Activated T-helper 2 cell treated with anti-CD3 and anti-CD28 coated beads, Interferon-gamma antibody, Interleukin-2, Interleukin-4, amounts not matched to agents 10 μg/mL and 5 μg/mL and 100 μg/mL, durations not matched to agents 14 hours and 24 hours and 36 hours (primary cell): ENCODE results near the gene METAP1D. TPM values are rescaled to one million over a fixed set of nuclear protein-coding genes. Genes with fewer than 3 reads are reported as not detected.

Experiments
- DNase-seq: peaks from one replicate; pipeline ENCODE4 v3.0.0; 2021; ENCODE audit warnings: low spot score
- H3K27ac Mint-ChIP-seq: one replicate; pipeline ENCODE4 v1.8.0; 2021; ENCODE audit warnings: mixed read lengths
- H3K27me3 Mint-ChIP-seq: one replicate; pipeline ENCODE4 v1.8.0; 2021; ENCODE audit warnings: low read depth, mixed read lengths
- H3K36me3 Mint-ChIP-seq: one replicate; pipeline ENCODE4 v1.8.0; 2021; ENCODE audit warnings: low read depth, mixed read lengths
- H3K4me1 Mint-ChIP-seq: one replicate; pipeline ENCODE4 v1.8.0; 2021; ENCODE audit warnings: low read depth, mixed read lengths
- H3K4me3 Mint-ChIP-seq: one replicate; pipeline ENCODE4 v1.8.0; 2021; ENCODE audit warnings: low read depth, mild to moderate bottlenecking, moderate library complexity, mixed read lengths
- H3K9me3 Mint-ChIP-seq: one replicate; pipeline ENCODE4 v1.8.0; 2021; ENCODE audit warnings: mixed read lengths
- intact Hi-C: fragments of 100-400 bp; cut with micrococcal nuclease; formaldehyde crosslinking; loops from one replicate; pipeline ENCODE4 v1.15.1; 2023
- total RNA-seq: library from RNA; stranded (reverse); gene quantifications from 2 replicates; pipeline ENCODE4 v1.2.3, GENCODE V29; 2022

METAP1D gene
- total RNA-seq, 1 donor from 2014 or later = 7.9 TPM

GRCh38 chr2:172007372-172007771 is 7.6 kb downstream of the METAP1D start:
- peaks cover 19% of the 10 kb centered on the region for H3K4me1 Mint-ChIP-seq
- no peak overlapping the region for H3K4me3 Mint-ChIP-seq
- H3K9me3 Mint-ChIP-seq = no peaks in the 10 kb centered on the region
- intact Hi-C loops = loop anchor here (10.0 kb wide), 1 partner anchor 53 kb away; no protein-coding TSS in a partner anchor
- peaks cover 8% of the 10 kb centered on the region for H3K36me3 Mint-ChIP-seq
- no peak overlapping the region for H3K27ac Mint-ChIP-seq
- no peaks in the 10 kb centered on the region for H3K27me3 Mint-ChIP-seq
- no peak for DNase-seq

GRCh38 chr2:172009823-172010222 is 10.1 kb downstream of the METAP1D start:
- no peaks in the 10 kb centered on the region for H3K9me3 Mint-ChIP-seq
- H3K36me3 Mint-ChIP-seq = peaks cover 8% of the 10 kb centered on the region
- no peak for DNase-seq
- H3K4me3 Mint-ChIP-seq = no peak overlapping the region
- intact Hi-C loops = loop anchor here (10.0 kb wide), 1 partner anchor 55 kb away; no protein-coding TSS in a partner anchor
- H3K4me1 Mint-ChIP-seq = peaks cover 29% of the 10 kb centered on the region
- H3K27ac Mint-ChIP-seq = no peak overlapping the region
- no peaks in the 10 kb centered on the region for H3K27me3 Mint-ChIP-seq

GRCh38 chr2:172011812-172012575 is 12.2 kb downstream of the METAP1D start:
- H3K4me1 Mint-ChIP-seq = peaks cover 29% of the 10 kb centered on the region

GRCh38 chr2:172012677-172013391 is 13.1 kb downstream of the METAP1D start:
- Mint-ChIP-seq H3K27me3 (no peaks in the 10 kb centered on the region), H3K4me1 (peaks cover 29% of the 10 kb centered on the region), H3K4me3 (no peak overlapping the region), H3K27ac (no peak overlapping the region), H3K36me3 (peaks cover 11% of the 10 kb centered on the region), H3K9me3 (no peaks in the 10 kb centered on the region)
- DNase-seq = no peak
- intact Hi-C loops = no loop called here

More at GRCh38 chr2:172011812-172012575, 12.2 kb downstream of the METAP1D start:
- DNase-seq = no peak
- H3K4me3 Mint-ChIP-seq = peak overlapping the region; percentile 6
- H3K27ac Mint-ChIP-seq = no peak overlapping the region
- peaks cover 11% of the 10 kb centered on the region for H3K36me3 Mint-ChIP-seq
- H3K27me3 Mint-ChIP-seq = no peaks in the 10 kb centered on the region
- H3K9me3 Mint-ChIP-seq = no peaks in the 10 kb centered on the region
- intact Hi-C loops = no loop called here

- Mint-ChIP-seq H3K27ac (no peak overlapping the region), H3K36me3 (peaks cover 11% of the 10 kb centered on the region), H3K4me1 (peaks cover 29% of the 10 kb centered on the region), H3K27me3 (no peaks in the 10 kb centered on the region), H3K4me3 (no peak overlapping the region), H3K9me3 (no peaks in the 10 kb centered on the region)
- intact Hi-C loops = no loop called here
- no peak for DNase-seq
These were observed 13.6 kb downstream of the METAP1D start for GRCh38 chr2:172013396-172013795.

- H3K27ac Mint-ChIP-seq = no peak overlapping the region
These were observed 21.6 kb downstream of the METAP1D start for GRCh38 chr2:172021074-172021931.

GRCh38 chr2:172021955-172022354 is 22.2 kb downstream of the METAP1D start:
- Mint-ChIP-seq H3K27me3 (no peaks in the 10 kb centered on the region), H3K27ac (no peak overlapping the region), H3K9me3 (no peaks in the 10 kb centered on the region), H3K36me3 (no peaks in the 10 kb centered on the region), H3K4me3 (no peak overlapping the region), H3K4me1 (no peaks in the 10 kb centered on the region)
- no peak for DNase-seq
- intact Hi-C loops = no loop called here

More at GRCh38 chr2:172021074-172021931, 21.6 kb downstream of the METAP1D start:
- Mint-ChIP-seq H3K4me1 (no peaks in the 10 kb centered on the region), H3K9me3 (no peaks in the 10 kb centered on the region), H3K27me3 (no peaks in the 10 kb centered on the region), H3K4me3 (no peak overlapping the region), H3K36me3 (peaks cover 3% of the 10 kb centered on the region)
- intact Hi-C loops = no loop called here
- no peak for DNase-seq

GRCh38 chr2:172031536-172031935 is 31.8 kb downstream of the METAP1D start:
- intact Hi-C loops = no loop called here
- Mint-ChIP-seq H3K9me3 (no peaks in the 10 kb centered on the region), H3K4me1 (no peaks in the 10 kb centered on the region), H3K36me3 (no peaks in the 10 kb centered on the region), H3K27ac (no peak overlapping the region), H3K4me3 (no peak overlapping the region), H3K27me3 (no peaks in the 10 kb centered on the region)
- DNase-seq = no peak

GRCh38 chr2:172038121-172038520 is 38.4 kb downstream of the METAP1D start:
- intact Hi-C loops = no loop called here
- no peaks in the 10 kb centered on the region for H3K36me3 Mint-ChIP-seq
- H3K27ac Mint-ChIP-seq = no peak overlapping the region
- DNase-seq = no peak
- H3K9me3 Mint-ChIP-seq = no peaks in the 10 kb centered on the region
- no peaks in the 10 kb centered on the region for H3K4me1 Mint-ChIP-seq
- H3K4me3 Mint-ChIP-seq = no peak overlapping the region
- H3K27me3 Mint-ChIP-seq = no peaks in the 10 kb centered on the region

GRCh38 chr2:172038604-172039003 is 38.9 kb downstream of the METAP1D start:
- Mint-ChIP-seq H3K9me3 (no peaks in the 10 kb centered on the region), H3K4me1 (no peaks in the 10 kb centered on the region), H3K4me3 (no peak overlapping the region), H3K27me3 (no peaks in the 10 kb centered on the region), H3K36me3 (no peaks in the 10 kb centered on the region), H3K27ac (no peak overlapping the region)
- intact Hi-C loops = no loop called here
- DNase-seq = no peak

GRCh38 chr2:172039011-172039704 is 39.4 kb downstream of the METAP1D start:
- Mint-ChIP-seq H3K27me3 (no peaks in the 10 kb centered on the region), H3K27ac (no peak overlapping the region), H3K36me3 (no peaks in the 10 kb centered on the region), H3K4me3 (no peak overlapping the region), H3K4me1 (no peaks in the 10 kb centered on the region), H3K9me3 (no peaks in the 10 kb centered on the region)
- no peak for DNase-seq
- intact Hi-C loops = no loop called here

- Mint-ChIP-seq H3K36me3 (no peaks in the 10 kb centered on the region), H3K27me3 (no peaks in the 10 kb centered on the region)
These were observed 40.6 kb downstream of the METAP1D start for GRCh38 chr2:172040311-172040710.

More at GRCh38 chr2:172040311-172040710, 40.6 kb downstream of the METAP1D start:
- Mint-ChIP-seq H3K9me3 (no peaks in the 10 kb centered on the region), H3K4me1 (no peaks in the 10 kb centered on the region), H3K4me3 (no peak overlapping the region), H3K27ac (no peak overlapping the region)
- no peak for DNase-seq
- intact Hi-C loops = no loop called here
